HG03159 (cell line): Measurements from ENCODE around the gene SLC4A3.

Source experiments
- ATAC-seq: cut with Tn5 transposase; IDR thresholded peaks from one replicate; pipeline ENCODE4 v1.9.1; 2021; ENCODE audit warnings: mild to moderate bottlenecking, moderate library complexity; ENCODE audit not compliant: unreplicated experiment

The SLC4A3 gene

GRCh38 chr2:219613461-219614070, 13.9 kb upstream of the SLC4A3 start:
- no peak for ATAC-seq

- ATAC-seq = no peak
Measured at GRCh38 chr2:219614076-219614860, 13.2 kb upstream of the SLC4A3 start.

GRCh38 chr2:219615036-219615435, 12.4 kb upstream of the SLC4A3 start:
- no peak for ATAC-seq

- ATAC-seq = no peak
Measured at GRCh38 chr2:219615894-219616293, 11.5 kb upstream of the SLC4A3 start.

GRCh38 chr2:219616550-219616949, 10.9 kb upstream of the SLC4A3 start:
- ATAC-seq = no peak

GRCh38 chr2:219618733-219619122, 8.7 kb upstream of the SLC4A3 start:
- no peak for ATAC-seq

GRCh38 chr2:219619235-219619634, 8.2 kb upstream of the SLC4A3 start:
- no peak for ATAC-seq

GRCh38 chr2:219620546-219620945, 6.9 kb upstream of the SLC4A3 start:
- ATAC-seq = no peak

- ATAC-seq = no peak
Measured at GRCh38 chr2:219621935-219622334, 5.5 kb upstream of the SLC4A3 start.

- no peak for ATAC-seq
Measured at GRCh38 chr2:219622472-219622871, 5.0 kb upstream of the SLC4A3 start.

GRCh38 chr2:219624565-219624964, 2.9 kb upstream of the SLC4A3 start:
- no peak for ATAC-seq

GRCh38 chr2:219625179-219625578, 2.3 kb upstream of the SLC4A3 start:
- ATAC-seq = no peak

- no peak for ATAC-seq
Measured at GRCh38 chr2:219626540-219626939, 890 bp upstream of the SLC4A3 start.

- ATAC-seq = no peak
Measured at GRCh38 chr2:219628235-219628985, 980 bp downstream of the SLC4A3 start.

- no peak for ATAC-seq
Measured at GRCh38 chr2:219628986-219629901, 1.8 kb downstream of the SLC4A3 start.

- no peak for ATAC-seq
Measured at GRCh38 chr2:219629976-219630695, 2.7 kb downstream of the SLC4A3 start.

GRCh38 chr2:219630770-219631405, 3.5 kb downstream of the SLC4A3 start:
- ATAC-seq = no peak

GRCh38 chr2:219631406-219631891, 4.0 kb downstream of the SLC4A3 start:
- ATAC-seq = no peak

GRCh38 chr2:219631904-219632759, 4.7 kb downstream of the SLC4A3 start:
- no peak for ATAC-seq
